Hematopoietic multipotent progenitor cell treated with erythropoietin and hydrocortisone succinate and interleukin-3 and kit ligand, for 4 days (in vitro differentiated cells): Measurements from ENCODE around the gene TIAM1.

Source experiments
- DNase-seq: peaks from one replicate; pipeline ENCODE4 v3.0.0-alpha.2; 2015

The TIAM1 gene

DNA sequence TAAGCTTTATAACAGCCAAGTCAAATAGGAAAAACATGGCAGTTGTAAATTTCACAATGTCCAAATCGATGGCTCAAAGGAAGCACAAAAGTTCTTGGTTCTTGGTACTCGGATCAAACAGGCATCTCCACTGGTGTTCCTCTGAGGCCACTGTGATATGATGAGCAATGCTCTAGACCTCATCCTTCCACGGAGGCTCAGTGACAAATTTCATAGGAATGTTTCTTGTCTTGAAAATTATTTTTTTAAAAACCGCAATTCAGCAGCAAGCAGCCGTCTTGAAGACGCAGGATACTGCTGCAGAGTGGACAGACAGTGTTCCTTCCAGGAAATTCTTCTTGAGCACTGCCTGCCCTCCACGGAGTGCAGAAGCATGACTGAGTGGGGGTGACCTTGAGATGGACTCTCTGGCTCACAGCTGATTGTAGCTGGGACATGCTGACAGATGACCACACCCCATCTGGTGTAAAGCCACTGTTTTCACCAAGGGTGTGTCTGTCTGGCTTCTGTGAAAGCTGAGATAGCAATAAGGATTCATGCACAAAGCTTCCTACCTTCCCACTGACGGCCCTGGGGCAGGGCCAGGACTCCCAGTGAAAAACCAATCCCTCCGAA lies 61.9 kb downstream of the TIAM1 start:
- peak; percentile 79 for DNase-seq

DNA sequence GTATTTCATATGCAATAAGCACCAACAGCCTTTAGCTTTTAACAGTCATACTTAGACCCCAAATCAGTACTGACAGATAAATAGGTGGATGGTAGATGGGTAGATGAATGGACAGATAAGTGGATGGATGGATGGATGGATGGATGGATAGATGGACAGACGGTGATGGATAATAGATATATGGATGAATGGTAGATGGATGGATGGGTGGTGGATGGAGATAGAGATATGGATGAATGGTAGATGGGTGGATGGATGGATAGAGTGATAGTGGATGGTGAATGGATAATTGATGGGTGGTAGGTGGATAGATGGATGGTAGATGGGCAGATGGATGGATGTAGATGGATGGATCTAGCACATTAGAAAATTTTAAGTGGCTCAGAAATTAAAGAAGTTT lies 62.5 kb downstream of the TIAM1 start:
- DNase-seq, result no peak

GRCh38 chr21:31279986-31280385 lies 64.1 kb downstream of the TIAM1 start:
- no peak for DNase-seq

GRCh38 chr21:31279214-31279613 lies 64.8 kb downstream of the TIAM1 start:
- DNase-seq, result no peak

GRCh38 chr21:31278511-31279130 lies 65.4 kb downstream of the TIAM1 start:
- no peak for DNase-seq

GRCh38 chr21:31276663-31277062 lies 67.4 kb downstream of the TIAM1 start:
- no peak for DNase-seq

- no peak for DNase-seq
Observed at GRCh38 chr21:31275901-31276300, 68.2 kb downstream of the TIAM1 start.

GRCh38 chr21:31273278-31273677 lies 70.8 kb downstream of the TIAM1 start:
- no peak for DNase-seq

- DNase-seq, result no peak
Observed at GRCh38 chr21:31268090-31268489, 76.0 kb downstream of the TIAM1 start.

DNA sequence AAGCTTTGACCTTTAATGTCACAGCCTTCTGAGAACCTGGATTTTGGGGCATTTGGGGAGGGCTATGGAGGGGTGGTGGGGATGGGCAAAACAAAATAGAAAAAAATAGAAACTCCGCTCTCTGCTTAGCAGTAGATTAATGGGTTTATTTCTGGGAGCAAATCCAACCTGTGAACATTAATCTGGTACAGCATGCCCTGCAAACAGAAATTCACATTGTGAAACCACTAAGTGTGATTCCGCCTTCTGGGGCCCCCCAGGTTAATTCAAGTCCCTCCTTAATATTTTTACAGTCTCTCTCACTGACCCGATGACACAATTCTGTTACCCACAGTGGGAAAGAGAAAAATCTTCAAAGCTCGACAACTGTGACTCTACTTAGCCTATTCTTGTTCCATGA lies 76.4 kb downstream of the TIAM1 start:
- DNase-seq, result no peak

DNA sequence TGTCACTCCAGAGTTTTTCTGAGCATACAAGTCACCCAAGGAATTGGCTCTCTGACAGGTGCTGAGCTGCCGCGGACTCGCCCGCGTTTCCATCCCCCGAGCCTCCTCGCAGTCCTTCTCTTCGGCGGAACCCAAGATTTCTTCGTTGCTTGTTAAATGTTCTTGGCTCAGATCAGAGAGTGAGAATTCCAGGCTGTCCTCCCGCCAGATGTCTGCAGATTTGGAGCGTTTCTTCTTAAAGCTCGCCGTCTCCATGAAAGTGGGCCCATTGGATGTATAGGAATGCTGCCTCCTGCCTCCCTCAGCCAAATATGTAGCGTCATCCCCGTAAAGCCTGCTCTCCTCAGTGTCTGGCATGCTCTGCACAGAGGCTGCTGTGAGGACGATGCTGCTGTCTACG lies 77.8 kb downstream of the TIAM1 start:
- no peak for DNase-seq

- DNase-seq, result peak; percentile 65
Observed at GRCh38 chr21:31265366-31266013, 78.6 kb downstream of the TIAM1 start.

GRCh38 chr21:31264574-31264973 lies 79.5 kb downstream of the TIAM1 start:
- DNase-seq, result no peak

- no peak for DNase-seq
Observed at GRCh38 chr21:31262728-31263127, 81.3 kb downstream of the TIAM1 start.

DNA sequence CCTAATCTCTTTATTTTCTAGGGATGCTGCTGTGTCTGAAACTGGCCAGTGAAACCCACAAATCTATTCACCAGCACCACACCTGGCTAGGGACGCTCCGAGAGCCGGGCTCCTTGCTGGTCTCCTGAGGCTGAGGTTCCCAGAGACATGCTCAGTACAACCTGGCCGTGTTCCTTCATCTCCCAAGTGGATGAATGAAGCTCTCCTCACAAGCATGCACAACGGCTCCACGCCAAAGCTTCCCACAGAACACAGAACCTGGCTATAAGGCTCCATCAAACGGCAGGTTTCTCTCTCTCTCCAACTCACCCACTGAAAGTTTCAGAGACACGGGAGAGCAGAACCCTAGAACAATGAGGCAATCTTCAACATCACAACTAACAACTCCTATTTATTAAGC lies 82.3 kb downstream of the TIAM1 start:
- DNase-seq, result no peak

GRCh38 chr21:31260790-31261189 lies 83.3 kb downstream of the TIAM1 start:
- no peak for DNase-seq

DNA sequence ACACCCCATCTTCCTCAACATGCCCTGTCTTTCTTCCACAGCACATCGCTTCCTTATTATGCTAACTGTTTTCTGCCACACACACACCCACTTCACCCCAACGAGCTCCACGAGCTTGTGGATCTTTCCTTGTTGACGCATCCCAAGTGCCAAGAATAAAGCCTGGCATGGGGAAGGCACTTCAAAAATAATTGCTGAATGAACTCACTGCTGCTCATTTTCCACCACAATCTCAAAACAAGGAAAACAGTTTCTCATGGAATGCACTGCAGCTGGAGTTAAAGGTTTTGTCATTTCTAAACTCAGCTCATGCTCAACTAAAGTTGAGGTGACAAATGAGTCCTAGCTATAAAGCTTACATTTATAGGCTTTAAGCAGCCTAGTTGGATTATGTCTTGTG lies 86.0 kb downstream of the TIAM1 start:
- no peak for DNase-seq

DNA sequence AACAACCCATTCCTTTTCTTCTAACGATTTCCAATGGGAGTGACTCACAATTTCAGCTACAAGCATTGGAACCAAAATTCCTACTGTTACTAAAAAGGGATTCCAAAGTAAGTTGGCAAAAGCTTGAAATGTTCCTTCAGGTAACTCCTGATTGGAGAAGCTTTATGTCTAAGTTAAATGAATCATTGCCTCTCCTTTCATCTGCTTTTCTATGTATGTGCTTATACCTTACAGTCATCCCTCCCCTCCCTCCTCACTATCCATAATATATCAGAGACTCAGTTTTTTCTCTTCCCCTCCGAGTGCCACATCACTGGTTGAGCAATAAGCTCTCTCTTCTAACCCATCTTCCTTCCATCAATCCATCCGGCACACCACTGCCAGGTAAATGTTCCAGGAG lies 86.8 kb downstream of the TIAM1 start:
- no peak for DNase-seq

DNA sequence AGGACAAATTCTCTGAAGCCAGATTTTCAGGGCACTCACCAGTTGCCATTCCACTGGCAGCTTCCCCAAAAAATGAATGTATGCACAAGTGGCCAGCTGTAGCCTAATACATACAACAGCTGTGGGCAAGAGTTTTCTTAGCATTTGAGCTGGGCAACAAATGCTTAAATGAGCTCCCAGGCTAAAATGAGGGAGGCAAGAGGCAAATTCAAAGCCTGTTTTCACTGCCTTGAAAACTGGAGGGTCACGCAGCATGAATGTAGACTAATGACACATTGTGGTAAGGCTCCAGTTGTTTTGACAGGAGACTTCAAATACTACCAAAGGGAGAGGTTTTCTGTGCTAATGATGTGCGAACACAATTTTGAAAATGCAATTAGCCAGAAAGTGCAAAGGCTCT lies 88.2 kb downstream of the TIAM1 start:
- DNase-seq, result no peak

DNA sequence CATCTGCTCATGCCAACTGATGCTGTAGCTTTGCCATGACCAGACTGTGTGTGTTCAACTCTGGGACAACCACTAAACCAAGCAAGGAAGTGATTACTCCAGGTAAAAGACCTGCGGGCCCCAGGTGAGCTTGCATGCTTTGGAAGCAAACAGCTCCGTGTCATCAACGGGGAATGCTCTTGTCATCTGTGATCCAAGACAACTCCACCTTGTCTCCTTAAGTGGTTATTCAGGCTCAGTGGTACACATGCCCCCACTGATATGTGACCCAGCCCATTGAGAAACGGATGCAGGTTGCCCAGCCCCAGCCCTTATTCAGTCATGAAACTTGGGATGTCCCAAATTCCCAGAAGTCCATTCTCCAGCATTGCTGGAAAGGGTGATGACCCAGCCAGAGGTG lies 89.0 kb downstream of the TIAM1 start:
- DNase-seq, result no peak

- DNase-seq, result no peak
Observed at GRCh38 chr21:31254131-31254530, 89.9 kb downstream of the TIAM1 start.

- DNase-seq, result no peak
Observed at GRCh38 chr21:31253684-31254083, 90.4 kb downstream of the TIAM1 start.

GRCh38 chr21:31252611-31253010 lies 91.5 kb downstream of the TIAM1 start:
- no peak for DNase-seq

DNA sequence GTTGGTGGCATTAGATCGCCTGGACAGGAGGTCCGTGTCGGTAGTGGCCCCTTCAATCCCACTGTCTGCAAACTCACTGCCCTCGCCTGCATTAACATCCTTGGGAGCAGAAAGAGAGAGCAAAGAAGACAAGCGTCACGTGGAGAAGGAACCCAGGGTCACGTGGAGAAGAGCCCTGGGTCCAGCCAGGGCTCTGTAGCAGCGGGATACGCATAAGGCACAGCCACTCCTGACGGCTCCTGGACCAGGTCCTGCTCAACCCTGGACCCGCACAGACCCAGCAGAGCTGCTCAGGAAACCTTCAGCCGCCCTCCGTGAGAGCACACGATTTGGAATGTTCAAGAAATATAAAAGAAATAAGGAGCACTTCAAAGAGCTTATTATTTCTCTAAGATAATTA lies 92.0 kb downstream of the TIAM1 start:
- DNase-seq, result no peak

DNA sequence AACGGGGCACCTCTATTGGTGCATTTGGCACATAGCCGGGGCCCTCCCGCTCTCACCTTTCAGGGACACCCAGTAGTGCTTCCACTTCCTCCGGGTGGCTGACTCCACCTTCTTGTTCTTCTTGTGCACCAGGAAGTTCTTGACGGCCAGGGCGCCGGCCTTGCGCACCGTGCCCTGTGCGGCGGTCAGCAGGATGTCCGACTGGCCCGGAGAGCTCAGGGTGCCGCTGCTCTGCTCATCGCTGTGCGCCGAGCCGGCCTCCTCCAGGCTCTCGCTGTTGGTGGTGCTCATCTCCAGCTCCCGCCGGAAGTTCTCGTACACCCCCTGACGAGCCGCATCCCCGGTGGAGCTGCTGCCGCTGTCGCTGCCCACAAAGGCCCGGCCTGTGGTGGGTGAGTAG lies 92.4 kb downstream of the TIAM1 start:
- no peak for DNase-seq
